Fibroblast of peridontal ligament (primary cell): ENCODE data around the gene PDE4A.
"Not testable (repeated sequence)": the region's sequence is repeated elsewhere in the genome, so short reads cannot be mapped to it uniquely, and the experiment has no call there.

ENCODE experiments used
- DNase-seq: peaks from one replicate; pipeline ENCODE4 v3.0.0-alpha.2; 2010; ENCODE audit errors: extremely low read depth

PDE4A gene

GRCh38 chr19:10424011-10424637 lies 3.8 kb downstream of the PDE4A start:
- DNase-seq = peak; percentile 58

GRCh38 chr19:10427169-10427568 lies 6.8 kb downstream of the PDE4A start:
- DNase-seq = no peak

- DNase-seq = no peak
Observed at GRCh38 chr19:10428996-10429381, 8.7 kb downstream of the PDE4A start.

GRCh38 chr19:10430505-10431253 lies 10.3 kb downstream of the PDE4A start:
- DNase-seq = no peak

- no peak for DNase-seq
Observed at GRCh38 chr19:10431254-10431942, 11.1 kb downstream of the PDE4A start.

GRCh38 chr19:10431943-10432735 lies 11.8 kb downstream of the PDE4A start:
- no peak for DNase-seq

GRCh38 chr19:10432736-10433130 lies 12.4 kb downstream of the PDE4A start:
- no peak for DNase-seq

- DNase-seq = no peak
Observed at GRCh38 chr19:10433131-10433536, 12.8 kb downstream of the PDE4A start.

GRCh38 chr19:10439588-10439987 lies 19.2 kb downstream of the PDE4A start:
- no peak for DNase-seq

- no peak for DNase-seq
Observed at GRCh38 chr19:10442698-10443097, 22.4 kb downstream of the PDE4A start.

GRCh38 chr19:10449037-10449436 lies 28.7 kb downstream of the PDE4A start:
- DNase-seq = no peak

- DNase-seq = no peak
Observed at GRCh38 chr19:10450191-10450852, 30.0 kb downstream of the PDE4A start.

- no peak for DNase-seq
Observed at GRCh38 chr19:10450853-10451609, 30.7 kb downstream of the PDE4A start.

- no peak for DNase-seq
Observed at GRCh38 chr19:10452726-10453618, 32.6 kb downstream of the PDE4A start.

- no peak for DNase-seq
Observed at GRCh38 chr19:10453852-10454251, 33.5 kb downstream of the PDE4A start.

- no peak for DNase-seq
Observed at GRCh38 chr19:10454267-10454666, 33.9 kb downstream of the PDE4A start.

GRCh38 chr19:10458733-10459132 lies 38.4 kb downstream of the PDE4A start:
- DNase-seq = not testable (repeated sequence)

- no peak for DNase-seq
Observed at GRCh38 chr19:10460714-10461046, 40.3 kb downstream of the PDE4A start.

GRCh38 chr19:10461047-10461949 lies 41.0 kb downstream of the PDE4A start:
- peak; percentile 78 for DNase-seq
